Measurements from ENCODE around the gene PSME2. TPM values are rescaled to one million over a fixed set of nuclear protein-coding genes. Genes with fewer than 3 reads are reported as not detected.
A peak's percentile ranks its signal among the peaks of the same experiment; 100 is the strongest.

The PSME2 gene, protein sequence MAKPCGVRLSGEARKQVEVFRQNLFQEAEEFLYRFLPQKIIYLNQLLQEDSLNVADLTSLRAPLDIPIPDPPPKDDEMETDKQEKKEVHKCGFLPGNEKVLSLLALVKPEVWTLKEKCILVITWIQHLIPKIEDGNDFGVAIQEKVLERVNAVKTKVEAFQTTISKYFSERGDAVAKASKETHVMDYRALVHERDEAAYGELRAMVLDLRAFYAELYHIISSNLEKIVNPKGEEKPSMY
- 10 to 100 TPM; 39.3 to 75.2 (median 47.0) TPM for total RNA-seq

DNA sequence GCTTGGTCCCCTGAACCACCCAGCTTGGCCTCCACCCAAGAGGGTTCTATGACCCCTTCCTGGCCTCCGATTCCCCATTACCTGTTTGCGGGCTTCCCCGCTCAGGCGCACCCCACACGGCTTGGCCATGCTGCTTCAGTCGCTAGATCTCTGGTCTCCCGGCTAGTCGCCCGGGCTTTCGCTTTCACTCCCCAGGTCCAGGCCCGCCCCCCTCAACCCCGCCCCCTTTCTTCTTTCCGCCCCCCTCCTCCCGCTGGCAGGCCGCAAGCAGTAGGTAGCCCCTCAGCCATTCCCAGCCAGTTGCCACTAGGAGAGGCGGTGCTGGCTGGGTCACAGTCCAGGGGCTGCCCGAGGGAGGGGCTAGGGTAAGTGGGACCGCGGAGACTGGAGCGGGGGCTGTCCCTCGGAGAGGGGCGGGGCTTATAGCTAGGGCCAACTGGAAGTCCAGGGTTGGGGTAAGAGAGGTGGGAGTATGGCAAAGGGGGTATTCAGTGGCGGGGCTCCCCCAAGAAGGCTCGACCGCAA, at the start of gene PSME2:
PSME2 (minus strand) TSS at position 158 of the 525 bp plus-strand sequence; CDS start at position 129, 29 bp downstream.
- Histone ChIP-seq H3K4me1 (peaks cover 40% of the 10 kb centered on the region), H3K27me3 (no peaks in the 10 kb centered on the region), H3K27ac (peak within 1 kb of the TSS; percentile 84), H3K4me3 (peak within 1 kb of the TSS; percentile 96), H3K9me3 (no peaks in the 10 kb centered on the region), H3K36me3 (peaks cover 30% of the 10 kb centered on the region)
- 0% methylated on average over 25 of the region's 25 CpGs for WGBS
- DNase-seq (ENCODE audit: low spot score in 2 of 2) = peak; percentile 95 to 96
- TF ChIP-seq POLR2AphosphoS5 (IDR thresholded peaks at IDR 0.05) (no peak), POLR2A (IDR thresholded peaks at IDR 0.05) (no peak), CTCF (IDR thresholded peaks at IDR 0.05) (no peak), EP300 (IDR thresholded peaks at IDR 0.05) (no peak)

GRCh38 chr14:24195186-24196070, 49.0 kb upstream of the PSME2 start, which contains the start of gene TM9SF1:
TM9SF1 (minus strand) TSS chr14:24195441; CDS start chr14:24195019, 422 bp downstream.
- Histone ChIP-seq H3K4me1 (peaks cover 47% of the 10 kb centered on the region), H3K27me3 (no peaks in the 10 kb centered on the region), H3K36me3 (peaks cover 23% of the 10 kb centered on the region), H3K9me3 (no peaks in the 10 kb centered on the region), H3K4me3 (peak within 1 kb of the TSS; percentile 99), H3K27ac (peak within 1 kb of the TSS; percentile 97)
- peak; percentile 92 to 94 for DNase-seq (ENCODE audit: low spot score in 2 of 2)
- TF ChIP-seq POLR2A (IDR thresholded peaks at IDR 0.05) (peak; percentile 40 to 48), CTCF (IDR thresholded peaks at IDR 0.05) (no peak), EP300 (IDR thresholded peaks at IDR 0.05) (no peak), POLR2AphosphoS5 (IDR thresholded peaks at IDR 0.05) (peak; percentile 75 to 93 (median 81))
- WGBS = 1% methylated on average over 10 of the region's 89 CpGs

DNA sequence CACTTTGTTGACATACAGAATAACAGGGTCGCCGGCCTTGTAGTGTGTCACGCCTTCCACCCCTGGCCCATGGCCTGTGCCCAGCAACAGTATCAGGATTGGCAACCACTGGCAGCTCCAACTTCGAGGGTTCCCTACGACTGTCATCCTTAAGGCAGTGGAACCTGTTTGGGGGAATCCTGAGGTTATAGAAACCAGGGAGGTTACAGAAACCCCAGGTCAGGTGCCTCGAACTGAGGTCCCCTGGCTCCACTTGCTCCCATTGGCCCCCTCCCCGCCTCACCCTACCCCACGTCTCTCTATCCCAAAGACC, 48.4 kb upstream of the PSME2 start:
- Histone ChIP-seq H3K9me3 (no peaks in the 10 kb centered on the region), H3K27me3 (no peaks in the 10 kb centered on the region), H3K36me3 (peaks cover 25% of the 10 kb centered on the region), H3K4me1 (peaks cover 47% of the 10 kb centered on the region), H3K27ac (peak overlapping the region; percentile 97), H3K4me3 (peak overlapping the region; percentile 99)
- WGBS = 26% methylated on average over 7 of the region's 8 CpGs
- DNase-seq (ENCODE audit: low spot score in 2 of 2) = no peak
- no peak for TF ChIP-seq POLR2AphosphoS5 (IDR thresholded peaks at IDR 0.05)
- no peak for TF ChIP-seq EP300 (IDR thresholded peaks at IDR 0.05)
- TF ChIP-seq CTCF (IDR thresholded peaks at IDR 0.05) = no peak
- TF ChIP-seq POLR2A (IDR thresholded peaks at IDR 0.05) = no peak

DNA sequence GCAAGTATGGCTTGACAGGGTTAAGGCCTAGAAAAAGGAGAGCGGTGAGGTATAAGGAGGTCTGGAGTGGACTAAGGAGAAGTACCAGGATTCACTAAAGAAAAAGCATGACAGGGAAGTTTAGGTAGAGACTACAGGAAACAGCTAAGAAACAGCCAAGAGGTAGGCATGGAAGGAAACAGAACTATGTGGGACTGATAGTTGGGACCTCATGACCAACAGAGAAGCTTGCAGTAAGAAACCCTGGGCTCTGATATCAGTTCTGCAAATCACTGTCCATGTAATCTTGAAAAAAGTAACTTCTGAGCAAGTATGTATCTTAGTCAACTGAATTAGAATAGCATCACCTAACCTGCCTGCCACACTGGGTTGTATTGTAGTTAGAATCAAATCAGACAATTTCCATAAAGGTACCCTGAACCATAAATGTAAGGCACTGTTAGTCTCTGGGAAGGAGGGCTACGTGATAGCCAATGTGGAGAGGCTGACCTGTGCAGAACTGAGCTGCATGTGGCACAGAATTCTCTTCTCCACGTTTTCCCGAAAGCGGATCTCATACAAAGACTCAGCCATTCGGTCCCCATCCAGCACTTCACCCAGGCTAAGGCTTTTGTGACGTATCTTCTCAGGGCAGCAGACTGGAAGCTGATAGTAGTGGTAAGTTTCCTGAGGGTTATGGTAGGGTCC, 47.9 kb upstream of the PSME2 start:
- no peaks in the 10 kb centered on the region for H3K9me3 ChIP-seq
- no peaks in the 10 kb centered on the region for H3K27me3 ChIP-seq
- peaks cover 25% of the 10 kb centered on the region for H3K36me3 ChIP-seq
- peak overlapping the region; percentile 97 for H3K27ac ChIP-seq
- no peak for DNase-seq (ENCODE audit: low spot score in 2 of 2)
- H3K4me1 ChIP-seq = peaks cover 51% of the 10 kb centered on the region
- WGBS = 72% methylated on average over 7 of the region's 7 CpGs
- no peak for TF ChIP-seq EP300 (IDR thresholded peaks at IDR 0.05)
- no peak for TF ChIP-seq POLR2A (IDR thresholded peaks at IDR 0.05)
- no peak for TF ChIP-seq POLR2AphosphoS5 (IDR thresholded peaks at IDR 0.05)
- H3K4me3 ChIP-seq = peak overlapping the region; percentile 99

GRCh38 chr14:24192933-24193332, 46.5 kb upstream of the PSME2 start:
- peaks cover 57% of the 10 kb centered on the region for H3K4me1 ChIP-seq

More at GRCh38 chr14:24192933-24193332, 46.5 kb upstream of the PSME2 start:
- Histone ChIP-seq H3K27me3 (no peaks in the 10 kb centered on the region), H3K36me3 (peaks cover 25% of the 10 kb centered on the region), H3K9me3 (no peaks in the 10 kb centered on the region), H3K27ac (no peak overlapping the region), H3K4me3 (no peak overlapping the region)
- TF ChIP-seq POLR2A (IDR thresholded peaks at IDR 0.05) = no peak
- TF ChIP-seq POLR2AphosphoS5 (IDR thresholded peaks at IDR 0.05) = no peak
- no peak for TF ChIP-seq CTCF (IDR thresholded peaks at IDR 0.05)
- TF ChIP-seq EP300 (IDR thresholded peaks at IDR 0.05) = no peak
- DNase-seq (ENCODE audit: low spot score in 2 of 2) = no peak
- WGBS = 94% methylated on average over 15 of the region's 15 CpGs

All from suprapubic skin (tissue), 4 donors.